Activated CD4-positive, alpha-beta T cell treated with anti-CD3 and anti-CD28 coated beads for 36 hours (primary cell): ENCODE results near the gene TIMM44. TPM values are rescaled to one million over a fixed set of nuclear protein-coding genes. Genes with fewer than 3 reads are reported as not detected.

Experiments
- ATAC-seq: fragments of 200-7000 bp; cut with Tn5 transposase; one replicate; pipeline ENCODE4 v1.10.0; 2021; ENCODE audit warnings: mild to moderate bottlenecking, moderate library complexity
- CTCF ChIA-PET: fragments of 350-600 bp; sonication (Branson Sonifier 250); formaldehyde crosslinking; loops from one replicate; lab custom pipeline; 2021; ENCODE audit warnings: antibody characterized with exemption; lab: Charles Lee
- POLR2A ChIA-PET: fragments of 350-600 bp; sonication (Branson Sonifier 250); formaldehyde crosslinking; loops from one replicate; lab custom pipeline; 2021; ENCODE audit warnings: antibody characterized with exemption, inconsistent platforms; lab: Charles Lee
- DNase-seq: peaks from one replicate; pipeline ENCODE4 v3.0.0-alpha.2; 2020
- H3K27ac Mint-ChIP-seq: one replicate; pipeline ENCODE4 v1.8.0; 2021; ENCODE audit warnings: mixed read lengths
- H3K27me3 Mint-ChIP-seq: one replicate; pipeline ENCODE4 v1.8.0; 2021; ENCODE audit warnings: mixed read lengths
- H3K36me3 Mint-ChIP-seq: one replicate; pipeline ENCODE4 v1.8.0; 2021; ENCODE audit warnings: low read depth, mixed read lengths
- H3K4me1 Mint-ChIP-seq: one replicate; pipeline ENCODE4 v1.8.0; 2021; ENCODE audit warnings: mixed read lengths
- H3K4me3 Mint-ChIP-seq: one replicate; pipeline ENCODE4 v1.8.0; 2021; ENCODE audit warnings: mild to moderate bottlenecking, moderate library complexity, mixed read lengths
- H3K9me3 Mint-ChIP-seq: one replicate; pipeline ENCODE4 v1.8.0; 2021; ENCODE audit warnings: low read depth, mixed read lengths
- intact Hi-C, 2 experiments: fragments of 100-400 bp; cut with DNase I in 1 of 2; cut with micrococcal nuclease in 1 of 2; formaldehyde crosslinking; loops; one replicate each; pipeline versions ENCODE4 v1.14.2 to v1.15.1; 2022 to 2024; cut with DNase I, micrococcal nuclease
- total RNA-seq, 2 experiments: library from RNA; stranded (reverse); gene quantifications; one replicate each; pipeline ENCODE4 v1.2.3, GENCODE V29; 2021

The TIMM44 gene
- total RNA-seq, 2 experiments from 2014 or later: 80.4 to 84.0 TPM

DNA sequence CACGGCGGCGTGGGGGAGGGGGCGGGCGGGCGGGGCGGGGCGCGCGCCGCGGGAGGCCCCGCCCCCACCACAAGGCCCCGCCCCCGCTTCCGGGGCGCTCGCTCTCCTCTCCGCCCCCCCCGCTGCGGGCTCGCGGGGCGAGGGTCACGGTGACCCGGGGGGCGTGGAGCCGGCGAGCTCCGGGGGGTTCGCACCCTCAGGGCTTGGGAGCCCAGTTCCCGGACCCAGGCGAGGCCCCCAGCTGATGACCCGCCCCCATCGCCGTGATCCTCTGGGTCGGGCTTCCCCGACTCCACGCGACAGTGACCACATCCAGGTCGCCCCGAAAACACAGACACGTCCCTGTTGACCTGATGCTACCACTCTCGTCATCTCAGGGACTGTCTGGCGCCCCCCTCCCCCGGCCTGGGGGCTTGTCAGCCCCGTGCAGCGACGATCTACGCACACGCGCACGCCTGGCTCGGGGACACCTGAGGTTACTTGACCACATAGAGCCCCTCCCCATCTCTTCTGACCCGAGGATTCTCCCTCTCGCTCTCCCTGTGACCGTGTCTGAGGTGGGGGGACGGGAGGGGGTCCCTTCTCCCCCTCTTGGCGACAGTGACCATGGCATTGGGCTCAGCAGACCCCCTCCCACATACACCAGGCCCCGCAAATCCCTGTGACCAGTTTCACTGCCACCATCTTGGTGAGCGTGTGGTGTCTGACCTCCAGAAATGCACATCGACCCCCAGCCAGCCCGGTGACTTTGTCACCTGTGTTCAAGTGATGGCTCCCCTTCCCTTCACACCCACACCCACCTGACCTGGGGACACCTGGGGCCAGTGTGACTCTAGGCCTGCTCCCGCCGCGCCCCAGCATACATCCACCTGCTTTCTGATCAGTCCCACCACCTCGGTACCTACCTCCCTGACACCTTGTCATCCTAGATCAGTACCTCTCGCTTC lies 39.1 kb downstream of the TIMM44 start:
- CTCF ChIA-PET: interaction anchor here (1.0 to 2.4 kb wide), 5 partner anchors 12 to 336 kb away, joined by 4 to 16 read pairs (median 6); partner anchors contain the start of genes SNAPC2 and TIMM44
- Mint-ChIP-seq H3K27me3 (no peaks in the 10 kb centered on the region), H3K36me3 (peaks cover 18% of the 10 kb centered on the region), H3K9me3 (no peaks in the 10 kb centered on the region), H3K4me1 (peaks cover 22% of the 10 kb centered on the region), H3K27ac (peak overlapping the region; percentile 92), H3K4me3 (peak overlapping the region; percentile 85)
- POLR2A ChIA-PET: interaction anchor here (0.6 to 1.6 kb wide), 5 partner anchors 11 to 277 kb away, joined by 3 to 4 read pairs (median 3); partner anchors contain the start of gene TIMM44
- intact Hi-C loops: loop anchor here in 1 of 2 experiments (1.0 to 5.0 kb wide), 3 partner anchors 12 to 928 kb away; partner anchors contain the start of genes MBD3L1 and ZNF558
- ATAC-seq: peak; percentile 50
- DNase-seq: no peak

GRCh38 chr19:7903244-7904073 lies 40.0 kb downstream of the TIMM44 start, which contains the start of gene MAP2K7:
MAP2K7 (plus strand) TSS chr19:7903877; CDS start chr19:7903945, 68 bp downstream.
- CTCF ChIA-PET: interaction anchor here (1.0 to 2.4 kb wide), 5 partner anchors 13 to 335 kb away, joined by 4 to 16 read pairs (median 6); partner anchors contain the start of genes SNAPC2 and TIMM44
- peak; percentile 100 for DNase-seq
- ATAC-seq: peak; percentile 91
- POLR2A ChIA-PET: interaction anchor here (0.6 to 1.6 kb wide), 6 partner anchors 12 to 611 kb away, joined by 3 to 4 read pairs (median 3); partner anchors contain the start of genes TIMM44 and ZNF414
- Mint-ChIP-seq H3K4me1 (peaks cover 22% of the 10 kb centered on the region), H3K27ac (peak within 1 kb of the TSS; percentile 92), H3K27me3 (no peaks in the 10 kb centered on the region), H3K4me3 (peak within 1 kb of the TSS; percentile 85), H3K36me3 (peaks cover 18% of the 10 kb centered on the region), H3K9me3 (no peaks in the 10 kb centered on the region)
- intact Hi-C loops: loop anchor here (1.0 to 5.0 kb wide), 15 partner anchors 13 to 929 kb away; partner anchors contain the start of genes SNAPC2 (in 2 of the 2), TIMM44 (in 2 of the 2), ELAVL1 (in 1 of the 2) and MBD3L1 (in 1 of the 2)

DNA sequence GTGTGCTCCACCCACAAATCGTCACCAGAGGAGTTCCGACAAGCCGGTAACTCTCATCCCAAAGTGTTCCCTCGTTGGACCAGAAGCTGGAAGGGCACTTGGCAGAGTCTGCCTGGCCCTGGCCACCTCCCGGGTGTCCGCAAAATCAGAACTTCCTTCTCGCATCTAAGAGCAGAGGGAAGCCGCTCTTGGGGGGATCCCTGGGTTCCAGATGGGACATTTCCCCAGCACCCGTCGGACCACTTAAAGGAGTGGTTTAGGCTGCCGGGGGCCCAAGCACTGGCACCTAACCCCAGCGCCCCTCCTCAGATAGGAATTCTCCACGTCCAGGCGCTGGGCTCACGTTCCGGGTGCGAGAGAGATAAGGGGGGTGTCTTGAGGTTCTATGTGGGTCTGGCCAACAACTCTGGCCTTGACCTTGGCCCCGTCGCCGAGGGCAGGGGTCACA lies 40.6 kb downstream of the TIMM44 start:
- no peak for DNase-seq

DNA sequence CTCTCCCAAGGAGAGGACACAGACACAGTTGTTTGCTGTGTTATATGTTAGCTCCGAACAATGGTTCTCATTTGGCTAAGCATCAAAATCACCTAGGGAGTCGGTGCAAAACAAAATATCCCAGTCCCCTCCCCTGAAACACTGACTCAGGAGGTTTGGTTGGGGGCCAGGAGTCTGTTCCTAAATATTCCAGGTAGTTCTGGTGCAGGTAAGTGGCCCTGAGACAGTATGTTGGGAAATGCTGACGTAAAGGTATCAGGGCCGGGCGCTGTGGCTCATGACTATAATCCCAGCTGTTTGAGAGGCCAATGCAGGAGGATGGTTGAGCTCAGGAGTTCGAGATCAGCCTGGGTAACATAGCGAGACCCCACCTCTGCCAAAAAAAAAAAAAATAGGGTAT lies 42.1 kb downstream of the TIMM44 start:
- no peak for DNase-seq
- CTCF ChIA-PET: interaction anchor here (0.6 to 1.5 kb wide), 5 partner anchors 11 to 413 kb away, joined by 3 to 7 read pairs (median 3); partner anchors contain the start of gene PEX11G
- ATAC-seq: no peak
- POLR2A ChIA-PET: interaction anchor here (1.5 kb wide), 1 partner anchor 43 kb away, joined by 4 read pairs; the partner anchor contains the start of gene TIMM44
- H3K9me3 Mint-ChIP-seq: no peaks in the 10 kb centered on the region
- peaks cover 15% of the 10 kb centered on the region for H3K36me3 Mint-ChIP-seq
- H3K4me3 Mint-ChIP-seq: no peak overlapping the region
- intact Hi-C loops: loop anchor here in 1 of 2 experiments (5.0 kb wide), 1 partner anchor 931 kb away; the partner anchor contains the start of genes MBD3L1 and ZNF558
- peaks cover 22% of the 10 kb centered on the region for H3K4me1 Mint-ChIP-seq
- no peak overlapping the region for H3K27ac Mint-ChIP-seq
- H3K27me3 Mint-ChIP-seq: peaks cover 2% of the 10 kb centered on the region

More for the DNA sequence above, 40.6 kb downstream of the TIMM44 start:
- ATAC-seq: no peak
- Mint-ChIP-seq H3K9me3 (no peaks in the 10 kb centered on the region), H3K4me3 (peak overlapping the region; percentile 85), H3K4me1 (peaks cover 22% of the 10 kb centered on the region), H3K36me3 (peaks cover 18% of the 10 kb centered on the region), H3K27me3 (no peaks in the 10 kb centered on the region), H3K27ac (peak overlapping the region; percentile 75)
- intact Hi-C loops: loop anchor here (1.0 to 5.0 kb wide), 13 partner anchors 17 to 929 kb away; partner anchors contain the start of genes SNAPC2 (in 2 of the 2), TIMM44 (in 2 of the 2), ELAVL1 (in 1 of the 2) and MBD3L1 (in 1 of the 2)
- CTCF ChIA-PET: interaction anchor here (1.0 to 2.4 kb wide), 5 partner anchors 13 to 334 kb away, joined by 4 to 16 read pairs (median 6); partner anchors contain the start of genes SNAPC2 and TIMM44
- POLR2A ChIA-PET: interaction anchor here (0.6 to 1.6 kb wide), 4 partner anchors 13 to 611 kb away, joined by 3 to 4 read pairs (median 3); partner anchors contain the start of genes TIMM44 and ZNF414

DNA sequence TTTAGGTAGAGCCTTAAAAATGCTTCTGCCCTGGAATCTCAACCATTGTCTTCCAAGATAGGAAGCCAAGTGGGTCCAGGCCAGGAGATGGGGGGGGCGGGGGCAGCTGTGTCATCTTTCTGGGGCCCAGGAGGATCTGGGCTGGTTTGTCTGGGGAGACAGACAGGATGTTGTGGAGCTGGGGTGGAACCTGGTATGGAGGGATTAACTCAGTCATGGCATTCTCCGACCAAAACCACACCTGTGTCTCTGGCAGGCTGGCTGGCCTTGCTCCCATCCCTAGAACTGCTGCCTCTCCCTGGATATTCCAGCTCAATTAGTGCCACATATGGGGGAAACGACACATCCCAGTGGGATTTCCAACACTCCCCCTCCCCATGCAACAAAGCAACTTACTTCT lies 42.5 kb downstream of the TIMM44 start:
- ATAC-seq: no peak
- no peak overlapping the region for H3K4me3 Mint-ChIP-seq
- intact Hi-C loops: loop anchor here in 1 of 2 experiments (5.0 kb wide), 1 partner anchor 931 kb away; the partner anchor contains the start of genes MBD3L1 and ZNF558
- no peaks in the 10 kb centered on the region for H3K9me3 Mint-ChIP-seq
- H3K27me3 Mint-ChIP-seq: peaks cover 2% of the 10 kb centered on the region
- peaks cover 12% of the 10 kb centered on the region for H3K36me3 Mint-ChIP-seq
- no peak overlapping the region for H3K27ac Mint-ChIP-seq
- ChIA-PET POLR2A (interaction anchor here (1.5 kb wide), 1 partner anchor 43 kb away, joined by 4 read pairs; the partner anchor contains the start of gene TIMM44), CTCF (interaction anchor here (0.6 to 1.5 kb wide), 4 partner anchors 12 to 412 kb away, joined by 3 to 7 read pairs (median 3); partner anchors contain the start of gene PEX11G)
- DNase-seq: no peak
- peaks cover 18% of the 10 kb centered on the region for H3K4me1 Mint-ChIP-seq

DNA sequence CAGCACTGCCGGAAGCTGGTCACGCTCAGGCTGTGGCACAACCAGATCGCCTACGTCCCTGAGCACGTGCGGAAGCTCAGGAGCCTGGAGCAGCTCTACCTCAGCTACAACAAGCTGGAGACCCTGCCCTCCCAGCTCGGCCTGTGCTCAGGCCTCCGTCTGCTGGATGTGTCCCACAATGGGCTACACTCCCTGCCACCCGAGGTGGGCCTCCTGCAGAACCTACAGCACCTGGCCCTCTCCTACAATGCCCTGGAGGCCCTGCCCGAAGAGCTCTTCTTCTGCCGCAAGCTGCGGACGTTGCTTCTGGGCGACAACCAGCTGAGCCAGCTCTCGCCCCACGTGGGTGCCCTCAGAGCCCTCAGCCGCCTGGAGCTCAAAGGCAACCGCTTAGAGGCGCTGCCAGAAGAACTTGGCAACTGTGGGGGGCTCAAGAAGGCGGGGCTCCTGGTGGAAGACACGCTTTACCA lies 43.0 kb downstream of the TIMM44 start:
- Mint-ChIP-seq H3K4me3 (no peak overlapping the region), H3K4me1 (peaks cover 13% of the 10 kb centered on the region), H3K9me3 (no peaks in the 10 kb centered on the region), H3K36me3 (peaks cover 7% of the 10 kb centered on the region), H3K27me3 (peaks cover 2% of the 10 kb centered on the region), H3K27ac (no peak overlapping the region)
- ATAC-seq (no peak), DNase-seq (no peak)
- intact Hi-C loops: loop anchor here in 1 of 2 experiments (5.0 kb wide), 1 partner anchor 932 kb away; the partner anchor contains the start of genes MBD3L1 and ZNF558
- CTCF ChIA-PET: interaction anchor here (1.2 kb wide), 1 partner anchor 32 kb away, joined by 7 read pairs; no protein-coding TSS in a partner anchor
- POLR2A ChIA-PET: interaction anchor here (1.5 kb wide), 1 partner anchor 44 kb away, joined by 4 read pairs; the partner anchor contains the start of gene TIMM44

- Mint-ChIP-seq H3K27me3 (peaks cover 2% of the 10 kb centered on the region), H3K36me3 (peaks cover 3% of the 10 kb centered on the region), H3K9me3 (no peaks in the 10 kb centered on the region), H3K27ac (no peak overlapping the region), H3K4me1 (peaks cover 9% of the 10 kb centered on the region), H3K4me3 (no peak overlapping the region)
- POLR2A ChIA-PET: interaction anchor here (1.5 kb wide), 1 partner anchor 44 kb away, joined by 4 read pairs; the partner anchor contains the start of gene TIMM44
- ATAC-seq (no peak), DNase-seq (no peak)
- CTCF ChIA-PET: no interaction called here
- intact Hi-C loops: loop anchor here in 1 of 2 experiments (5.0 kb wide), 1 partner anchor 932 kb away; the partner anchor contains the start of genes MBD3L1 and ZNF558
Observed at GRCh38 chr19:7899751-7900378, 43.6 kb downstream of the TIMM44 start.

DNA sequence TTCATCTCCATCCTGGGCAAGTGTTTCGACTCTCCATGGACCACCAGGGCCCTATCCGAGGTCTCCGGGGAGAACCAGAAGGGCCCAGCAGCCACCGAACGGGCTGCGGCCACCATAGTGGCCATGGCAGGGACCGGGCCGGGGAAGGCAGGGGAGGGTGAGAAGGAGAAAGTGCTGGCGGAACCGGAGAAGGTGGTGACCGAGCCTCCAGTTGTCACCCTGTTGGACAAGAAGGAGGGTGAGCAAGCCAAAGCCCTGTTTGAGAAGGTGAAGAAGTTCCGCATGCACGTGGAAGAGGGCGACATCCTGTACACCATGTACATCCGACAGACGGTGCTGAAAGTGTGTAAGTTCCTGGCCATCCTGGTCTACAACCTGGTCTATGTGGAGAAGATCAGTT lies 44.5 kb downstream of the TIMM44 start:
- ChIA-PET CTCF (interaction anchor here (0.8 kb wide), 1 partner anchor 224 kb away, joined by 3 read pairs; no protein-coding TSS in a partner anchor), POLR2A (no interaction called here)
- Mint-ChIP-seq H3K36me3 (peaks cover 2% of the 10 kb centered on the region), H3K9me3 (no peaks in the 10 kb centered on the region), H3K27ac (no peak overlapping the region), H3K4me1 (peaks cover 4% of the 10 kb centered on the region), H3K4me3 (no peak overlapping the region), H3K27me3 (peaks cover 3% of the 10 kb centered on the region)
- ATAC-seq (no peak), DNase-seq (no peak)
- intact Hi-C loops: no loop called here

DNA sequence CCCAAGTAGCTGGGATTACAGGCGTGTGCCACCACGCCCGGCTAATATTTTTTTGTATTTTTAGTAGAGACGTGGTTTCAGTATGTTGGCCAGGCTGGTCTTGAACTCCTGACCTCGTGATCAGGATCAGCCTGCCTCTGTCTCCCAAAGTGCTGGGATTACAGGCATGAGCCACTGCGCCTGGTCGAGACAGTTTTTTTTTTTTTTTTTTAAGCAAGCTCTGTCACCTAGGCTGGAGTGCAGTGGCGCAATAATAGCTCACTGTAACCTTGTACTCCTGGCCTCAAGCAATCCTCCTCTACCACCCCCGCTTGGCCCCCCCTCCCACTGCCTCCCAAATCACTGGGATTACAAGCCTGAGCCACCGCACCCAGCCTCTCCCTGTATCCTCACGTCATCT lies 46.2 kb downstream of the TIMM44 start:
- no peak overlapping the region for H3K4me3 Mint-ChIP-seq
- H3K4me1 Mint-ChIP-seq: no peaks in the 10 kb centered on the region
- H3K36me3 Mint-ChIP-seq: no peaks in the 10 kb centered on the region
- no peak for ATAC-seq
- no peak for DNase-seq
- intact Hi-C loops: no loop called here
- ChIA-PET CTCF (interaction anchor here (0.6 to 1.2 kb wide), 3 partner anchors 45 to 478 kb away, joined by 3 to 5 read pairs (median 3); no protein-coding TSS in a partner anchor), POLR2A (no interaction called here)
- no peak overlapping the region for H3K27ac Mint-ChIP-seq
- no peaks in the 10 kb centered on the region for H3K9me3 Mint-ChIP-seq
- peaks cover 3% of the 10 kb centered on the region for H3K27me3 Mint-ChIP-seq
